ENCODE measurements around the gene IKZF4. TPM values are rescaled to one million over a fixed set of nuclear protein-coding genes. Genes with fewer than 3 reads are reported as not detected.
A peak's percentile ranks its signal among the peaks of the same experiment; 100 is the strongest.

The IKZF4 gene
- total and polyA plus RNA-seq, 2 donors (not counting 1 experiment from before 2014, with no cell fraction given), result 2.3 to 7.6 TPM

GRCh38 chr12:56021889-56022497 is 1.1 kb downstream of the IKZF4 start:
- H3K27ac ChIP-seq (ENCODE audit: low read length in 2 of 2), result no peak overlapping the region
- Mint-ChIP-seq H3K4me3 (no peak overlapping the region), H3K9me3 (ENCODE audit: insufficient read depth) (no peaks in the 10 kb centered on the region), H3K27me3 (no peaks in the 10 kb centered on the region), H3K27ac (no peak overlapping the region), H3K4me1 (peaks cover 11% of the 10 kb centered on the region)
- H4K20me1 ChIP-seq (ENCODE audit: control insufficient read depth, insufficient read depth, low read length, poor library complexity, severe bottlenecking), result no peaks in the 10 kb centered on the region
- H3K79me2 ChIP-seq (ENCODE audit: control insufficient read depth, insufficient read depth, low read length), result no peaks in the 10 kb centered on the region
- peak overlapping the region; percentile 81 for H3K4me2 ChIP-seq (replicated peaks; ENCODE audit: low read depth, low read length, poor library complexity, severe bottlenecking)
- POLR2A ChIA-PET, result no interaction called here
- CTCF ChIA-PET, result no interaction called here
- no CpG with 5 or more reads among the region's 2 CpGs for WGBS (ENCODE audit: insufficient coverage)
- no peaks in the 10 kb centered on the region for H3K27me3 ChIP-seq (replicated peaks in 1 of 4; ENCODE audit: control extremely low read depth in 1 of 4, control insufficient read depth in 3 of 4, insufficient read depth in 4 of 4, low read length in 3 of 4)
- no peak overlapping the region for H3K9ac ChIP-seq (ENCODE audit: low read length)
- no peak for DNase-seq
- no peaks in the 10 kb centered on the region for H3K36me3 ChIP-seq (replicated peaks in 1 of 2; ENCODE audit: control extremely low read depth in 1 of 2, control insufficient read depth in 1 of 2, extremely low read depth in 1 of 2, insufficient read depth in 2 of 2, low read length in 1 of 2)
- intact Hi-C loops (cut with micrococcal nuclease), result no loop called here
- peak overlapping the region; percentile 87 for H2AFZ ChIP-seq (ENCODE audit: insufficient read depth, low read depth, low read length, poor library complexity, severe bottlenecking)
- no peak for ATAC-seq (ENCODE audit: low read depth)
- peaks cover 9 to 18% of the 10 kb centered on the region in 2 donors for H3K4me1 ChIP-seq (ENCODE audit: control insufficient read depth in 2 of 2, insufficient read depth in 2 of 2, low read length in 2 of 2)
- no peaks in the 10 kb centered on the region for H3K9me3 ChIP-seq (ENCODE audit: control extremely low read depth in 1 of 3, control insufficient read depth in 2 of 3, insufficient read depth in 1 of 3, low read length in 2 of 3)
- TF ChIP-seq CTCF (IDR thresholded peaks at IDR 0.05), result no peak
- no peak for TF ChIP-seq EZH2 (IDR thresholded peaks at IDR 0.05; ENCODE audit: borderline replicate concordance, insufficient read depth, low read depth, low read length, poor library complexity, severe bottlenecking)
- H3K4me3 ChIP-seq (ENCODE audit: control extremely low read depth in 1 of 5, extremely low read depth in 1 of 5, insufficient read depth in 1 of 5, low read depth in 2 of 5, low read length in 4 of 5), result no peak overlapping the region

GRCh38 chr12:56028511-56029165 is 7.8 kb downstream of the IKZF4 start:
- ChIA-PET CTCF (interaction anchor here (0.8 to 2.4 kb wide), 13 partner anchors 12 to 298 kb away, joined by 3 to 43 read pairs (median 4); partner anchors contain the start of genes ORMDL2, SARNP and SUOX), POLR2A (interaction anchor here (0.7 kb wide), 1 partner anchor 126 kb away, joined by 5 read pairs; no protein-coding TSS in a partner anchor)
- Histone ChIP-seq H3K4me1 (ENCODE audit: control insufficient read depth in 2 of 2, insufficient read depth in 2 of 2, low read length in 2 of 2) (no peaks in the 10 kb centered on the region), H3K4me2 (replicated peaks; ENCODE audit: low read depth, low read length, poor library complexity, severe bottlenecking) (no peak overlapping the region), H4K20me1 (ENCODE audit: control insufficient read depth, insufficient read depth, low read length, poor library complexity, severe bottlenecking) (no peaks in the 10 kb centered on the region), H3K9ac (ENCODE audit: low read length) (no peak overlapping the region), H3K4me3 (ENCODE audit: control extremely low read depth in 1 of 5, extremely low read depth in 1 of 5, insufficient read depth in 1 of 5, low read depth in 2 of 5, low read length in 4 of 5) (no peak overlapping the region), H3K36me3 (replicated peaks in 1 of 2; ENCODE audit: control extremely low read depth in 1 of 2, control insufficient read depth in 1 of 2, extremely low read depth in 1 of 2, insufficient read depth in 2 of 2, low read length in 1 of 2) (no peaks in the 10 kb centered on the region), H2AFZ (ENCODE audit: insufficient read depth, low read depth, low read length, poor library complexity, severe bottlenecking) (no peak overlapping the region), H3K27ac (ENCODE audit: low read length in 2 of 2) (no peak overlapping the region), H3K79me2 (ENCODE audit: control insufficient read depth, insufficient read depth, low read length) (no peaks in the 10 kb centered on the region), H3K9me3 (ENCODE audit: control extremely low read depth in 1 of 3, control insufficient read depth in 2 of 3, insufficient read depth in 1 of 3, low read length in 2 of 3) (no peaks in the 10 kb centered on the region), H3K27me3 (replicated peaks in 1 of 4; ENCODE audit: control extremely low read depth in 1 of 4, control insufficient read depth in 3 of 4, insufficient read depth in 4 of 4, low read length in 3 of 4) (no peaks in the 10 kb centered on the region)
- DNase-seq, result no peak
- 100% methylated on average over 1 of the region's 5 CpGs for WGBS (ENCODE audit: insufficient coverage)
- no peaks in the 10 kb centered on the region for H3K27me3 Mint-ChIP-seq
- no peaks in the 10 kb centered on the region for H3K9me3 Mint-ChIP-seq (ENCODE audit: insufficient read depth)
- H3K27ac Mint-ChIP-seq, result no peak overlapping the region
- H3K4me3 Mint-ChIP-seq, result no peak overlapping the region
- intact Hi-C loops (cut with micrococcal nuclease), result loop anchor here (1.0 kb wide), 2 partner anchors 32 to 289 kb away; no protein-coding TSS in a partner anchor
- TF ChIP-seq EZH2 (IDR thresholded peaks at IDR 0.05; ENCODE audit: borderline replicate concordance, insufficient read depth, low read depth, low read length, poor library complexity, severe bottlenecking), result no peak
- no peak for TF ChIP-seq CTCF (IDR thresholded peaks at IDR 0.05)
- no peak for ATAC-seq (ENCODE audit: low read depth)
- no peaks in the 10 kb centered on the region for H3K4me1 Mint-ChIP-seq
